Airway epithelial cell (primary cell): ENCODE measurements around the gene CEACAM18. TPM values are rescaled to one million over a fixed set of nuclear protein-coding genes. Genes with fewer than 3 reads are reported as not detected.

Experiments used
- total RNA-seq: library from RNA; depleted of rRNA; stranded (reverse); fragments of >200 nt; gene quantifications from 2 replicates; pipeline ENCODE4 v1.2.3, GENCODE V29; 2015

The CEACAM18 gene
- not detected in 2 replicates for total RNA-seq

DNA sequence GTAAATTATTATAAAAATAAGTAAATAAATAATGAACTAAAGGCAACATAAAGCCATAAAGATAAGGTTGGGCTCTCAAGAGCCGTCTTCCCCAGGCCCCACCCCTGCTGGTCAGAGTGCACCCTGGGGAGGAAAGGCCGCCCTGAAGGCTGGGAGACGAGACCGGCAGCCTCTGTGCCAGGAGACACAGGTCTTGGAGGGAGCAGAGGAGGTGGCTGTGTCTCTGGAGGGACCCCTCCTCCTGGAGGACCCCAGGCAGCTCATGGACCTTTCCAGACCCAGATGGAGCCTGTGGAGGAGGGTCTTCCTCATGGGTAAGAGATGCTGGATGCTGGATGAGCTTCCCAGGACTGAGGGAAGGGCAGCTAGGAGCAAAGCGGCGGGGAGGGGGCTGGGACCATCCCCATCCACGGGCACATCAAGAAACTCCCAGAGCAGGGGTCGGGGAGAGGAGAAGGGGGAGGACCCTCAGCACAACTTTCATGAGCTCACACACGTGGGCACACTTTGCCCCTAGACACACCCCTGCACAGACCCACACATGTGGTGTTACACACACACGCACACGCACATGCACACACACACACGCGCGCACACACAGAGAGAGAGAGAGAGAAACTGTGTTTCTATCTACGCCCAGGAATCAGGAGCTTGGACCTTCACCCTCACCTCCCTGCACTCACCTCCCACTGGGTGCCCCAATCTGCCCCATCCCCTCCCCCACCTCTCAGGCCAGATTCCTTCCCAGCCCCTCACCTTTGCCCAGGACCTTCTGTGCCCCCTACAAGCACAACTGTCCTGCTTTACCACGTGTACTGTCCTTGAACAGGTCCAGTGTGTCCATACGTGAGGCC is at the start of gene CEACAM18:
Gene CEACAM18, plus strand, starts transcription at position 159 of the 854 bp plus-strand sequence.

DNA sequence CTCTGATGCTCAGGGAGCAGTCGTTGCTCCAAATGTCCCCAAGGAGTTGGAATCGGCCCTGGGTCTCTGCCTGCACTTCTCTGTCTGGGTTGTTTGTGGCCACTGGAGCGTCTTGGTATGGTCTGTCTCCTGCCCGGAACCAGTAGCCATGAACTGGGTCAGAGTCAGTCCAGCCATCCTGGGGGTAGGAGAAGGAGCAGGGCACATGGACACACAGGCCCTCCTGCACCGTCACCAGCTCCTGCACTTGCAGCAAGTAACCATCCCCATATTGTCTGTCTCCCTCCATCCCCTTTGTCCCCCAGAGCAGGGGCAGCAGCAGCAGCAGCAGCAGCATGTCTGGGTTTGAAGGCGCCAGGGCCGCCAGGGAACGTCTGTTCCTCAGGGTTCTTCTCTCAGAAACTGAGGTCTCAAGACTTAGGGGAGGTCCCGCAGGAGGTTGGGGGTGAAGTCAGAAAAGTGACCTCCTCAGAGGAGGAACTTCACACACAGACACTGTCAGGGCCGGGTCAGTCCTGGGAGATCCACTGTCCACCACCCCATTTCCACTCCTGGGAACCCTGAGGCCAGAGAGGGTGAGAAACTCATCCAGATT is 20.2 kb upstream of the CEACAM18 start, which contains the start of gene SIGLEC8:
Gene SIGLEC8, minus strand, starts transcription at position 404 of the 595 bp plus-strand sequence. Its CDS starts 67 bp downstream, at position 337.

DNA sequence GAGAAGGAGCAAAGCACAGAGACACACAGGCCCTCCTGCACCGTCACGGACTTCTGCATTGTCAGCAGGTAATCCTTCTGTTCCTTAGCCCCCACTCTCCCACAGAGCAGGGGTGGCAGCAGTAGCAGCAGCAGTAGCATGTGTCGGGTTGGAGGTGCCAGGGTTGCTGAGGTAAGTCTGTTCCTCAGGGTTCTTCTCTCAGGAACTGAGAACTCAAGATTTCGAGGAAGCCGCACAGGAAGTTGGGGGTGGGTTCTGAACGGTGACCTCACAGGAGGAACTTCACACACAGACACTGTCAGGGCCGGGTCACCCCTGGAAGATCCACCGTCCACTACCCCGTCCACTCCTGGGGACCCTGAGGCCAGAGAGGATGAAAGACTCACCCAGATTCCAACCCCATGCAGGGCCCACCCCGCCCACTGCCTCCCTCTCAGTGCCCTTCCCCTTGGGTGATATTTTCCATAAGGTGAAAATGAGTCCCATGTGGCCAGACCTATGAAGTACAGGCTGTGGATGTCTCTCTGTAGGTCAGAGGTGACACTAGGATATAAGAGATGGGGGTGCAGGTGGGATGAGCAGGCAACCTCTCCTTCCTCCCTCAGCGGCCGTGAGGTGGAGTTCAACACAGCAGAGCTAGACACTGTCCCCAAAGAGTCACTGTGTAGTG is 23.4 kb downstream of the CEACAM18 start, which contains the start of gene SIGLEC12:
Gene SIGLEC12, minus strand, starts transcription at position 207 of the 670 bp plus-strand sequence. Its CDS starts 67 bp downstream, at position 140.

DNA sequence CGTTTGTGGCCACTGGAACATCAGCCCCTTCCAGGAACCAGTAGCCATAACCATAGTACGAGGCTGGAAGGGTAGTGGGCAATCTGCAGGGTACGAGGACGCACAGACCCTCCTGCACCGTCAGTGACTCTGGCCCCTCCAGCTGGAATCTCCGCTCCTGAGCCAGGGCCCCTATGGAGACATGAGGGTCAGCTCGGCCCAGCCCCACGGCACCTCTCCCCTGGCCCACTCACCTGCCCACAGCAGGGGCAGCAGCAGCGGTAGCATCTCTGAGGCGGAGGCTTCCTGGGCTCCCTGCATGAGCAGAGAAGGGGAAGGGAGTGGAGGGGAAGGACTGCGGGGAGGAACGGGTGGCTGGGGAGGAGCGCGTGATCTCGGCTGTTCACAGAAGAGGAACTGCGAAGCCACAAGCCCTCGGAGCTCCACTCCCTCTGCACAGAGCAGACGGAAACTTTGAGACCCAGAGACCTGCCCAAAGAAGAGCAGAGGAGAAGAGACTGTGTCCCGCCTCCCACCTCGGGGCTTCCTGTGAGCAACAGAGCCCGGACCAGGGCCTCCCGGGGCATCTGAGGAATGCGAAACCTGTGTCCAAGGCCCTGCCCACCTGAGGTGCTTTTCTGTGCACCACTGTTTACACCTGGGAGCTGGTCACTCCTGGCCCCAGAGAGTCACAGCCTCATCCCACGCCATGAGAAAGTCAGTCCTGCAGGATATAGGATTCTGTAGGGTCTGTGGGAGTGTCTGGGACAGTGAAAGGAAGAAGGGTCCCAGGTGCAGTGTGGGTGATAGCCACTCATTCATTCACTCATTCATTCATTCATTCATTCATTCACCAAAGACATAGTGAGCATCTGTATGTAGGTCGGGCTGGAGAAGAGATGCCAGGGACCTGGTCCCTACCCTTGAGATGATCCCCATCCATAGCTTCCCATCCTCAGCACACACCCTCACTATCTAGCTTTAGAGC is 53.3 kb downstream of the CEACAM18 start, which contains the start of gene SIGLEC6:
Gene SIGLEC6, minus strand, starts transcription at position 322 of the 967 bp plus-strand sequence. Its CDS starts 22 bp downstream, at position 300.

Other genes with a start within 250 kb of the CEACAM18 start
- gene SIGLECL1, start 227.5 kb upstream of the CEACAM18 start, total RNA-seq = not detected in 2 replicates
- not detected in 2 replicates for gene IGLON5, start 166.9 kb upstream of the CEACAM18 start, total RNA-seq
- 6.3 and 6.6 TPM in 2 replicates for gene VSIG10L, start 136.4 kb upstream of the CEACAM18 start, total RNA-seq
- gene ETFB, start 112.2 kb upstream of the CEACAM18 start, total RNA-seq = 150 and 158 TPM in 2 replicates
- gene CLDND2, start 109.5 kb upstream of the CEACAM18 start, total RNA-seq = not detected in 2 replicates
- gene NKG7, start 105.9 kb upstream of the CEACAM18 start, total RNA-seq = not detected in 2 replicates
- gene LIM2, start 90.6 kb upstream of the CEACAM18 start, total RNA-seq = not detected in 2 replicates
- not detected in 2 replicates for gene C19orf84, start 87.9 kb upstream of the CEACAM18 start, total RNA-seq
- not detected in 2 replicates for gene SIGLEC10, start 60.9 kb upstream of the CEACAM18 start, total RNA-seq
- gene SIGLEC8, start 20.1 kb upstream of the CEACAM18 start, total RNA-seq = not detected in 2 replicates
- not detected in 2 replicates for gene SIGLEC12, start 23.3 kb downstream of the CEACAM18 start, total RNA-seq
- gene SIGLEC6, start 53.1 kb downstream of the CEACAM18 start, total RNA-seq = not detected in 2 replicates
- gene ZNF175, start 92.7 kb downstream of the CEACAM18 start, total RNA-seq = 0.19 and 1.4 TPM in 2 replicates
- not detected in 2 replicates for gene SIGLEC5, start 151.9 kb downstream of the CEACAM18 start, total RNA-seq
- gene SIGLEC14, start 168.3 kb downstream of the CEACAM18 start, total RNA-seq = not detected in 2 replicates
- gene SPACA6, start 214.8 kb downstream of the CEACAM18 start, total RNA-seq = 2.6 and 5.9 TPM in 2 replicates
- gene HAS1, start 245.5 kb downstream of the CEACAM18 start, total RNA-seq = 0.42 and 0.65 TPM in 2 replicates